IMR-90 (cell line): ENCODE data around the gene ABCA4. TPM values are rescaled to one million over a fixed set of nuclear protein-coding genes. Genes with fewer than 3 reads are reported as not detected.

ENCODE experiments used
- ATAC-seq: fragments of 200-7000 bp; cut with Tn5 transposase; 2 replicates; pipeline ENCODE4 v1.9.1; 2020; ENCODE audit warnings: low read depth, mild to moderate bottlenecking, moderate library complexity
- BruUV-seq: library from RNA; stranded (reverse); fragments of 400-500 nt; replicated peaks from 2 replicates; lab custom pipeline; 2021; lab: Mats Ljungman, UMichigan
- CTCF ChIA-PET: fragments of 300-600 bp; formaldehyde crosslinking; extraction: SDS; loops from one replicate; lab custom pipeline; 2021; ENCODE audit warnings: antibody characterized with exemption; lab: Yijun Ruan, JAX
- POLR2A ChIA-PET: fragments of 300-600 bp; sonication (Branson Sonifier 250); formaldehyde crosslinking; loops from one replicate; lab custom pipeline; 2022; ENCODE audit warnings: antibody characterized with exemption; ENCODE audit not compliant: unreplicated experiment; lab: Charles Lee
- DNase-seq: peaks from one replicate; pipeline ENCODE4 v3.0.0; 2013
- H2AFZ ChIP-seq: replicated peaks from 2 replicates; pipeline ENCODE3; 2013; ENCODE audit warnings: low read length, mild to moderate bottlenecking; ENCODE audit not compliant: poor library complexity
- H2AK5ac ChIP-seq: 2 replicates; pipeline ENCODE4 v1.6.1; 2013; ENCODE audit warnings: low read depth, low read length, inconsistent platforms
- H2AK9ac ChIP-seq: replicated peaks from 2 replicates; pipeline ENCODE3; 2013; ENCODE audit warnings: mild to moderate bottlenecking, low read depth, low read length, moderate library complexity; ENCODE audit not compliant: poor library complexity
- H2BK120ac ChIP-seq: 2 replicates; pipeline ENCODE4 v1.6.1; 2013; ENCODE audit warnings: low read depth, low read length, inconsistent platforms
- H2BK15ac ChIP-seq: 3 replicates; pipeline ENCODE4 v1.6.1; 2013; ENCODE audit warnings: low read depth, low read length, inconsistent platforms
- H2BK20ac ChIP-seq: 2 replicates; pipeline ENCODE4 v1.6.1; 2013; ENCODE audit warnings: low read depth, mild to moderate bottlenecking, inconsistent platforms, low read length, moderate library complexity
- H2BK5ac ChIP-seq: 2 replicates; pipeline ENCODE4 v1.6.1; 2013; ENCODE audit warnings: mild to moderate bottlenecking, low read depth, low read length, inconsistent platforms; ENCODE audit not compliant: poor library complexity, severe bottlenecking
- H3K14ac ChIP-seq: replicated peaks from 2 replicates; pipeline ENCODE4 v1.6.1; 2013; ENCODE audit warnings: low read depth, low read length, inconsistent platforms
- H3K18ac ChIP-seq: 2 replicates; pipeline ENCODE4 v1.6.1; 2013; ENCODE audit warnings: low read depth, low read length, control low read depth
- H3K23ac ChIP-seq: 2 replicates; pipeline ENCODE4 v1.6.1; 2013; ENCODE audit warnings: low read depth, low read length, inconsistent platforms
- H3K27ac ChIP-seq: 2 replicates; pipeline ENCODE4 v1.5.1; 2013; ENCODE audit warnings: mild to moderate bottlenecking, control low read depth, low read length; ENCODE audit not compliant: insufficient read depth
- H3K27me3 ChIP-seq: 2 replicates; pipeline ENCODE4 v1.6.1; 2013; ENCODE audit warnings: low read length; ENCODE audit not compliant: control insufficient read depth, insufficient read depth
- H3K36me3 ChIP-seq: 2 replicates; pipeline ENCODE4 v1.6.1; 2013; ENCODE audit warnings: low read length, mixed read lengths; ENCODE audit not compliant: control insufficient read depth, insufficient read depth
- H3K4ac ChIP-seq: 2 replicates; pipeline ENCODE4 v1.6.1; 2013; ENCODE audit warnings: low read depth, low read length, inconsistent platforms
- H3K4me1 ChIP-seq: 2 replicates; pipeline ENCODE4 v1.6.1; 2013; ENCODE audit warnings: low read length, mixed read lengths; ENCODE audit not compliant: control insufficient read depth, insufficient read depth
- H3K4me2 ChIP-seq: 2 replicates; pipeline ENCODE4 v1.6.1; 2013; ENCODE audit warnings: low read depth, mild to moderate bottlenecking, control low read depth, low read length, moderate library complexity
- H3K4me3 ChIP-seq: 2 replicates; pipeline ENCODE4 v1.5.1; 2013; ENCODE audit warnings: low read depth, mild to moderate bottlenecking, control low read depth, low read length, moderate library complexity; ENCODE audit not compliant: insufficient read depth
- H3K56ac ChIP-seq: 2 replicates; pipeline ENCODE4 v1.6.1; 2013; ENCODE audit warnings: low read length, inconsistent platforms; ENCODE audit not compliant: insufficient read depth; ENCODE audit errors: extremely low read depth
- H3K79me1 ChIP-seq, 2 experiments: 2 replicates each; pipeline ENCODE4 v1.6.1; 2013; ENCODE audit warnings: low read length in 2 of 2, inconsistent platforms in 1 of 2, low read depth in 1 of 2
- H3K9ac ChIP-seq: 2 replicates; pipeline ENCODE4 v1.6.1; 2013; ENCODE audit warnings: low read depth, low read length, control low read depth
- H3K9me1 ChIP-seq: 2 replicates; pipeline ENCODE4 v1.6.1; 2013; ENCODE audit warnings: low read length, inconsistent platforms; ENCODE audit not compliant: insufficient read depth
- H3K9me3 ChIP-seq: 2 replicates; pipeline ENCODE4 v1.6.1; 2013; ENCODE audit warnings: low read length; ENCODE audit not compliant: control insufficient read depth, insufficient read depth
- H4K20me1 ChIP-seq: 2 replicates; pipeline ENCODE4 v1.6.1; 2013; ENCODE audit warnings: low read length, inconsistent platforms; ENCODE audit not compliant: insufficient read depth
- H4K5ac ChIP-seq: 2 replicates; pipeline ENCODE4 v1.6.1; 2013; ENCODE audit warnings: mild to moderate bottlenecking, low read depth, low read length, control low read depth
- H4K8ac ChIP-seq, 2 experiments: 2 replicates each; pipeline ENCODE4 v1.6.1; 2013; ENCODE audit warnings: low read depth in 2 of 2, low read length in 2 of 2, control low read depth in 1 of 2, inconsistent platforms in 1 of 2
- H4K91ac ChIP-seq: 2 replicates; pipeline ENCODE4 v1.6.1; 2013; ENCODE audit warnings: low read depth, low read length, inconsistent platforms; ENCODE audit not compliant: insufficient read depth
- MAZ ChIP-seq: IDR thresholded peaks from 2 replicates; pipeline ENCODE4 v1.6.1; 2012; ENCODE audit warnings: low read depth, mild to moderate bottlenecking, low read length, improper control_type of control experiment, moderate library complexity, borderline replicate concordance
- MXI1 ChIP-seq: IDR thresholded peaks from 2 replicates; pipeline ENCODE4 v1.6.1; 2012; ENCODE audit warnings: low read depth, mild to moderate bottlenecking, low read length, moderate library complexity, borderline replicate concordance
- WGBS, 2 experiments: methylation state at CpG; one replicate each; pipeline versions ENCODE4 v1.1.5 to v1.1.7; 2013; ENCODE audit warnings: missing lambda C conversion rate in 2 of 2; ENCODE audit not compliant: insufficient read length in 1 of 2; ENCODE audit errors: extremely low coverage in 2 of 2; 5-methylcytosine and 5-hydroxymethylcytosine counted together
- dilution Hi-C: fragments of 300-500 bp; cut with HindIII; formaldehyde crosslinking; loops from one replicate; pipeline ENCODE4 v1.14.3; 2018; ENCODE audit warnings: low sequenced_read_pairs; ENCODE audit not compliant: unreplicated experiment
- in situ Hi-C: fragments of 300-500 bp; cut with MboI; formaldehyde crosslinking; loops from 3 replicates; pipeline ENCODE4 v1.14.3; 2019; ENCODE audit warnings: low sequenced_read_pairs, inconsistent platforms, mixed read lengths
- intact Hi-C: fragments of 100-400 bp; cut with micrococcal nuclease; formaldehyde crosslinking; loops from 2 replicates; pipeline ENCODE4 v1.10.0; 2022
- polyA plus RNA-seq, 3 experiments: library from polyadenylated mRNA; depleted of rRNA; stranded (reverse); fragments of >200 nt; gene quantifications; 2 replicates each; pipeline ENCODE4 v1.2.3, GENCODE V29; 2012; ENCODE audit warnings: low replicate concordance in 1 of 3
- total RNA-seq: library from RNA; depleted of rRNA; stranded (reverse); fragments of >200 nt; gene quantifications from 2 replicates; pipeline ENCODE4 v1.2.3, GENCODE V29; 2012
- TF ChIP-seq, protein P1 (sequence below): fragments of 150-350 bp; IDR thresholded peaks from 2 replicates; pipeline ENCODE4 v1.6.1; 2017; ENCODE audit warnings: mild to moderate bottlenecking, antibody characterized with exemption, low read length, low read depth
- TF ChIP-seq, protein P2 (sequence below): conservative IDR thresholded peaks from 2 replicates; pipeline ENCODE4 v1.5.1; 2012; ENCODE audit warnings: mild to moderate bottlenecking, low read depth, low read length, improper control_type of control experiment

ABCA4 gene
- total and polyA plus RNA-seq, 2 of the 4 experiments (the other 2 are of a cell fraction), result under 0.01 to 0.36 TPM

- no peak for TF ChIP-seq MAZ
Observed at GRCh38 chr1:94100785-94101612, 19.9 kb downstream of the ABCA4 start (continued).

GRCh38 chr1:94100129-94100784 is 20.7 kb downstream of the ABCA4 start:
- Histone ChIP-seq H3K56ac (no peak overlapping the region), H3K9ac (no peak overlapping the region), H2BK5ac (no peak overlapping the region), H3K36me3 (no peaks in the 10 kb centered on the region), H3K9me1 (peaks cover 3% of the 10 kb centered on the region), H4K91ac (no peak overlapping the region), H4K8ac (no peak overlapping the region), H2AFZ (no peak overlapping the region), H3K23ac (no peak overlapping the region), H3K4me1 (peaks cover 13% of the 10 kb centered on the region), H4K5ac (no peak overlapping the region), H3K27me3 (peaks cover 12% of the 10 kb centered on the region), H3K14ac (no peak overlapping the region), H2BK120ac (no peak overlapping the region), H2BK20ac (no peak overlapping the region), H4K20me1 (no peaks in the 10 kb centered on the region), H2AK9ac (peak overlapping the region; percentile 44), H2BK15ac (no peak overlapping the region), H3K27ac (no peak overlapping the region), H3K4ac (no peak overlapping the region), H2AK5ac (no peak overlapping the region), H3K79me1 (no peaks in the 10 kb centered on the region), H3K18ac (no peak overlapping the region; the same call in 1 of the 2 replicates), H3K4me3 (no peak overlapping the region), H3K4me2 (no peak overlapping the region), H3K9me3 (no peaks in the 10 kb centered on the region)
- BruUV-seq, result no TSS peak
- WGBS, 2 experiments, result no CpG with 5 or more reads among the region's 5 CpGs
- in situ Hi-C loops (no loop called here), intact Hi-C loops (no loop called here), dilution Hi-C loops (no loop called here)
- TF ChIP-seq, protein P1, sequence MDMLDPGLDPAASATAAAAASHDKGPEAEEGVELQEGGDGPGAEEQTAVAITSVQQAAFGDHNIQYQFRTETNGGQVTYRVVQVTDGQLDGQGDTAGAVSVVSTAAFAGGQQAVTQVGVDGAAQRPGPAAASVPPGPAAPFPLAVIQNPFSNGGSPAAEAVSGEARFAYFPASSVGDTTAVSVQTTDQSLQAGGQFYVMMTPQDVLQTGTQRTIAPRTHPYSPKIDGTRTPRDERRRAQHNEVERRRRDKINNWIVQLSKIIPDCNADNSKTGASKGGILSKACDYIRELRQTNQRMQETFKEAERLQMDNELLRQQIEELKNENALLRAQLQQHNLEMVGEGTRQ, result no peak
- no peak for TF ChIP-seq MXI1
- TF ChIP-seq, protein P2, sequence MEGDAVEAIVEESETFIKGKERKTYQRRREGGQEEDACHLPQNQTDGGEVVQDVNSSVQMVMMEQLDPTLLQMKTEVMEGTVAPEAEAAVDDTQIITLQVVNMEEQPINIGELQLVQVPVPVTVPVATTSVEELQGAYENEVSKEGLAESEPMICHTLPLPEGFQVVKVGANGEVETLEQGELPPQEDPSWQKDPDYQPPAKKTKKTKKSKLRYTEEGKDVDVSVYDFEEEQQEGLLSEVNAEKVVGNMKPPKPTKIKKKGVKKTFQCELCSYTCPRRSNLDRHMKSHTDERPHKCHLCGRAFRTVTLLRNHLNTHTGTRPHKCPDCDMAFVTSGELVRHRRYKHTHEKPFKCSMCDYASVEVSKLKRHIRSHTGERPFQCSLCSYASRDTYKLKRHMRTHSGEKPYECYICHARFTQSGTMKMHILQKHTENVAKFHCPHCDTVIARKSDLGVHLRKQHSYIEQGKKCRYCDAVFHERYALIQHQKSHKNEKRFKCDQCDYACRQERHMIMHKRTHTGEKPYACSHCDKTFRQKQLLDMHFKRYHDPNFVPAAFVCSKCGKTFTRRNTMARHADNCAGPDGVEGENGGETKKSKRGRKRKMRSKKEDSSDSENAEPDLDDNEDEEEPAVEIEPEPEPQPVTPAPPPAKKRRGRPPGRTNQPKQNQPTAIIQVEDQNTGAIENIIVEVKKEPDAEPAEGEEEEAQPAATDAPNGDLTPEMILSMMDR, result no peak
- no peak for DNase-seq
- POLR2A ChIA-PET, result no interaction called here
- CTCF ChIA-PET, result no interaction called here
- ATAC-seq, result no peak
